ENCODE results near the gene NUDT1.

NUDT1 gene

DNA sequence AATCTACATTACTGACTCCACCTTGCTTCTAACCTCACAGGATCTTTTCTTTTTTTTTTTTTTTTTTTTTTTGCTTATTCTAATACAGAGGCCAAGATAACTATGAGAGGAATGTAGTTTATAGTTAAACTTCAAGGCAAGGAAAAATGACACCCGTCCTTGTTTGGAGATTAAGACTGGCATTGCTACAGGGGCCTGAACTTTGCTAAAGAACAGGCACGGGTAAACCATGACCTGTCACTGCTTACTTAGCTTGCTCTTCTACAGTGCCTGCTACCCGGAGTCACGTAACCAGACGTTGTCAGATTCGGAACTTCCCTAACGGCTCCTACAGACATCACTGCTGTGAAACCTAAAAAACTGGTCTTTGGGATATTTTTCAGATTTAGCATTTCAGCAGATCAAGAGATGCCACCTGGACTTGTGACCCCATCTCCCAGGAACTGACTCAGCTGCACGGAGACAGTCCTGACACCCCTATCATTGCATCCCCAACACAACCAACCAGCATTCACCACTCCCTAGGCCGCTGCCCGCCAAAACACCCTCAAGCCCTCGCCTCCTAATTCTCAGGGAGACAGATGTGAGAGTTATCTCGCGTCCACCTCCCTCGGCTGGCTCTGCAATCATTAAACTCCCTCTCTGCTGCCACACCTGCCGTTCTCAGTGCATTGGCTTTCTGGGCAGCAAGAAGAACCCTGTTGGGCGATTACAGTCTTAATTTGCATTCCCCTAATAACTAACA, 36.8 kb upstream of the NUDT1 start:
- no peak for DNase-seq

DNA sequence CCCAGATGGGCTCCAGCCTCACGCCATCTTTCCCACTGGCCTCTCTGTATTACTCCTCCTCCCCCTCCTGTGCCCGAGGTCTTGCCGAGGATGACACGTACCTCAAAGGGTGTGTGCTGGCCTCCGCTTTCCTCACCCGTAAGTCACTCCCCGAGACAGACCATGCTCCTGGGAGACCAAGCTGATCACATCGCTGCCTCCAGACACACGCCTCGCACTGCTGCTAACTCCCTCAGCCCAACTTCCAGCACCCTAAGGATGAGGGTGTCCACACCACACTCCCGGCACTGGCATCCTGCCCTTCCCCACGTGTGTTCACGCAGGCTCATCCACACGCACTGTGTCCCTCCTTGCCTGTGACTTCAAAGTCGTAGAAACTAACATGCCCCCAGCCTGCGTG, 33.3 kb upstream of the NUDT1 start:
- no peak for DNase-seq

GRCh38 chr7:2209146-2209960, 32.7 kb upstream of the NUDT1 start:
- DNase-seq: peak; percentile 26

DNA sequence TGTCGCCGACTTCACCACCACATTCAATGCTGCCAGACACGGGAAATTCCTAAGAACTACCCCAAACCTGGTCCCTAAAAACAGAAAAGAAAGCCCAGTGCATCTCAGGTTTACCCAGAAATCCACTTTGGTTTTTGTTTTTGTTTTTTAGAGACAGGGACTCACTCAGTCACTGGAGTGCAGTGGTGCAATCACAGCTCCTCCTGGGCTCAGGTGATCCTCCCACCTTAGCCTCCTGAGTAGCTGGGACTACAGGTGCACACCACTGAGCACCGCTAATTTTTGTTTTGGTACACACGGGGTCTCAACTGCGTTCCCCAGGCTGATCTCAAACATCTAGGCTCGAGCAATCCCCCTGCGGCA, 32.1 kb upstream of the NUDT1 start:
- no peak for DNase-seq

- DNase-seq: no peak
Observed at GRCh38 chr7:2210551-2211258, 31.3 kb upstream of the NUDT1 start.

DNA sequence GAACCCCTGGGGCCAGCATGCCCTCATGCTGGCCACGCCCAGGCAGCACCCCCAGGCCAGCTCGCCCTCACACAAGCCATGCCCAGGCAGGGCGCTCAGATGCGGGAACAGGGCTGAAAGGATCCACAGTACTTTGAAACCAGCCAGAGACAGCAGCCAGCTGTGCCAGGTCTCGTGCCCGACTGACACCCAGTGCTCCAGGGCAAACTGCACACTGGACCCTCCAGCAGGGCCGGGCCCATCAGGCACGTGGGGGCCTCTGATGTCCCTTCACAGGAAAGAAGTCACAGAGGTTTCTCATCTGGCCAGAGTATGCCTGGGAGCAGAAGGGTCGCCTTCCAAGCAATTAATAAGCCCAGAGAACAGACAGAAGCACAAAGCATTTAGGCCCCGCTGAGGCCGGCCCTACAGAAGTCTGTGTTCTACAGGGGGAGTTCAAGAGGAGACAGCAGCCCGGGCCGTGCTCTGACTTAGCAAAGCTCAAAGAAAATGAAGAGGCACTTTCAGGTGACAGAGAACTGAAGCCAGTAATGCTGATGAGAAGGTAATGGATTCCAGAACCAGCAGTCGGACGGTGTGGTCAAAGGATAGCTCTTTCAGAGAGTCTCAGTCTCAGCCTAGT, 30.7 kb upstream of the NUDT1 start:
- DNase-seq: no peak

DNA sequence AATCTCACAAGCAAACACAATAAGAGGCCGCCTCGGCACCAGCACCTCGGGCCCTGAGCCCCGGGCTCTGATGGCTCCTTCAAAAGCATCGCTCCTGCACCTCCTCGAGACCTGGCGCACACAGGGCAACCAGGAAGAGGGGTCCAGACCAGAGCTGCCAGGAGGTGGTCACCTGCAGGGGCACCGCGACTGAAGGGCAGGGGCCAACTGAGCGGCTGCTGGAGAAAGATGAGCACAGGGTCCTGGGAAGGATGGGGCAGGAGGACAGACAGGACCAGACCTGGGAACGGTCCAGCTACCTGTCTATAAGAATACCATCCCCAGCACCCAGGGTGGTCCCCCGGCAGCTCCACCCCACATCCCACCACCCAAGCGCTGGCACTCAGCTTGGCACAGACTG, 30.1 kb upstream of the NUDT1 start:
- no peak for DNase-seq

DNA sequence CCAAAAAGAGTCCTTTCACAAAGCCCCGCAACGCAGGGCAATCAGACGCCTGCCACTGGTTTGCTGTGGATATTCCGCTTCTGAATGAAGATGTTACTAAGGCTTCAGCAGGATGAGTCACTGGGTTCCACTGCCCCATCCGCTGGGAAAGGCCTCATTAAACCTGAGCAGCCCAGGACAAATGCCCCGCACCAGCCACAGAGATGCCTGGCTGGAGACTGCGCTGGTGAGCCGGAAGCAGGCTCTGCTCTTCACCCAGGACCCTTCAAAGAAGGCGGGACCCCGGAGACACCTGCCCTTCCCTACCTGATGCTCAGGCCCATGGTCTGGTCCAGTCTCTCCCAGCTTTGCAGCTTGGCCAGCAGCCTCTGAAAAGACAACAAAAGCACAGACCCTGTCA, 29.1 kb upstream of the NUDT1 start:
- DNase-seq: no peak

GRCh38 chr7:2213551-2214215, 28.3 kb upstream of the NUDT1 start:
- no peak for DNase-seq

GRCh38 chr7:2214636-2215035, 27.4 kb upstream of the NUDT1 start:
- DNase-seq: peak; percentile 84

DNA sequence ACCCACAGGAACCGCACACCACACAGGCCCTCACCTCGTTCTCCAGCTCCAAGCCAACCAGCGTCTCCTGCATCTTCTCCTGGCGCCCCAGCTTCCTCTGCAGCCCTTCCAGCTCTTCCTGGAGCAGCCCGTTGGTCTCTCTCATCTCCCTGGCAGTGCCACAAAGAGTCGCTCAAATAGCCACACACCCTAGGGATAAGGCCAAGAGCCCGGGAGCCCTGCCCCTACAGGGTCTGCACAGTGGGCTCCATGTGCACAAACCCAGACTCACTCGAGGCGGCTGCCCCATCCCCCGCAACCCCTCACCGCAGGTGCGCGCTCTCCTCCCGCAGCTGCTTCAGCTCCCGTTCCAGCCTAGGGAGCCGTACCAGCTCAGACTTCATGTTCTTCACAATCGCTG, 26.2 kb upstream of the NUDT1 start:
- DNase-seq: no peak

GRCh38 chr7:2217206-2217605, 24.8 kb upstream of the NUDT1 start:
- no peak for DNase-seq

GRCh38 chr7:2217716-2218443, 24.1 kb upstream of the NUDT1 start:
- DNase-seq: no peak

DNA sequence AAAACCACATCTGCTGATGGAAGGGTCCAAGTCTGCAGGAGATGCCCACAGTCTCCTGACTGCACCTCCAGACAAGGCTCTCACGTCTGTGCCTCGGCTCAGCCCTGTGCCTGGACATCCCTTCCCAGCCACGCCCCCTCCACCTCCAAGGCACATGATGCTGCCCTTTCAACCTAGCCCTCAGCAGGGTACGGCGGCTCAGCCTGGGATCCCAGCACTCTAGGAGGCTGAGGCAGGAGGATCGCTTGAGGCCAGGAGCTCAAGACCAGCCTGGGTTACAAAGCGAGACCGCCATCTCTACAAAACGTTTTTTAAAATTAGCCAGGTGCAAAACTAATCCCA, 23.6 kb upstream of the NUDT1 start:
- no peak for DNase-seq

DNA sequence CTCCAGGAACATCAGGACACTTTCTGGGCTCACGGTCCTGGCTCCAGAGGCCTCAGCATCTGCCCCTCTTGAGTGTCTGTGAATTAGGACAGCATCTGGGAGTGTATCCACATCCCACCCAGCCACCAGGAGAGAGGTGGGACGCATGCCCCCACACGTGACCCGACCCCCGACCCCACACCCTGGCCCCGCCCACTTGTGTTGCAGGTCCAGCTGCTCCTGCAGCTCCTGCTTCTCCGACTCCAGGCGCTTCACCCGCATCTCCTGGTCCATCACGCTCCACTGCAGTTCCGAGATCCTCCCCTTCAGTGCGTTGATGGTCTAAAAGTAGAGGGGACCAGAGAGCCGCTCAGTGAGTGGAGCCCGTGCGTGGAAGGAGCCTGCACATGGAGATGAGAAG, 22.9 kb upstream of the NUDT1 start:
- no peak for DNase-seq

DNA sequence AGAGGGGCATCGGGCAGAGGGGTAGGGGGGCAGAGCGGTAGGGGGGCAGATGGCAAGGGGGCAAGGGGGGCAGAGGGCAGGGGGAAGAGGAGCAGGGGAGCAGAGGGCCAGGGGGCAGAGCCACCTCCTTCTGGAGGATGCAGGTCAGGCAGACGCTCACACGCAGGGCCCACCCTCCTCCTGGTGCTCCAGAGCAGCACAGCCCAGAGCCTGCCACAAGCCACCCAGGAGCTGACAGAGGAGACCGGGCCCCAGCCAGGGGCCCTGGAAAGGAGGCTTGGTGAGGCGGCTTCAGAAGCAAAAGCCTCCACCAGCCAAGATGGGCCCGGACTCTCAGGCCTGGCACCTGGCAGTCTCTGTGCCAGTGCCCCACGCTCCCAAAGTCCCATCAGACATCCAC, 22.4 kb upstream of the NUDT1 start:
- no peak for DNase-seq

- no peak for DNase-seq
Observed at GRCh38 chr7:2220030-2220429, 22.0 kb upstream of the NUDT1 start.

GRCh38 chr7:2220506-2220905, 21.5 kb upstream of the NUDT1 start:
- DNase-seq: no peak

- no peak for DNase-seq
Observed at GRCh38 chr7:2220954-2221353, 21.1 kb upstream of the NUDT1 start.

DNA sequence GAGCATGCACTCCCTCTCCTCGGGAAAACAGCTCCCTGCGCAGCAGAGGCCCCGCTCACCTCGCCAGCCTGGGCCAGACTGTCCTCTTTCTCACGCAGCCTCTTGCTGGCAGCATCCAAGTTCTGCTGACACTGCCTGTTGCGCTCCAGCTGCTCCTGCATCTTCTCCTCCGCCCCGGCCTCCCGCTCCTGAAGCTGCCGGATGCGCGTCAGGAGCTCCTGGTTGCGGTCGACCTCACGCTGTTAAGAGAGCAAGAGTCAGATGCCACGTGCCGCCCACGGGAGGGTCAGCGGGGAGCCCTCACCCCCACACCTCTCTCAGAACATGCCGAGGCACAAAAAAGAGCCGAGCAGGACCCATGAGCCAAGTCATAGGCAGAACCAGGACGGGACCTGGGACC, 19.5 kb upstream of the NUDT1 start:
- no peak for DNase-seq

DNA sequence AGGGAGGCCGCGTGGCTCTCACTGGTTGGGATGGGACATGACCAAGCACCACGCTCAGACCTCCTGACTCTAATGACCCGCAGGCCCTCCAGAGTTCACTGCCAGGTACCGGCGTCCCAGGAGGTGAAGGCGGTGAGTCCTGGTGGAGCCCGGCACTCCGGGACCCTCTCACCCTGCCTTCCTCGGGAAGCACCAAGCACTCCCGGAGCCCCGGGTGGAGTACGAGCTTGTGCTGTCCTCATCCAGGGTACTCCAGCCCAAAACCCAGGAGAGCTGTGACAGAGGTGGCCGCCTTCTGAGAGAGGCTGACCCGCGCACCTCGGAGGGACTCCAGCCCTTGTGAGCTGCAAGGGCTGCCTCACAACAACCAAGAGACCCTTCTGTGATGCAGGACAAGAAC, 18.7 kb upstream of the NUDT1 start:
- DNase-seq: no peak

DNA sequence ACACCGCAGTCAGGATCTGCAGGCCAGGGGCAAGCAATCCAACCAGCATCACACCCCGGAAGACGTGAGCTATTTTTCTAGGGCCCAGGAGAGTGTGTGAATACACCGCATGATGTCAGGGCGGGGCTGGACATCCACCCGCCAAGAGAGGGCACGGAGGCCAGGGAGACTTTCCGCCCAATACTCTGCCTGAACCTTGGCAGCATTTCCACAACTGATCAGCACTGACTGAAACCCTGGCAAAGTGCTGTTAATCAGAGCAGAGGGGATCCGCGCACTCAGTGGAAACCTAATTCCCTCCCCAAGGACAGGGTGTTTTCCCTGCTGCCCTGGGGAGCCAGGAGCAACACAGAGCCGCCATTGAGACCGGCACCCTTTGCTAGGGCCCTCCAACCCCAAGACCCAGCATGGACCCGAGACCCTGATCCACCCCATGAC, 17.5 kb upstream of the NUDT1 start:
- DNase-seq: no peak
